ENCODE measurements around the gene FBN1.

DNA sequence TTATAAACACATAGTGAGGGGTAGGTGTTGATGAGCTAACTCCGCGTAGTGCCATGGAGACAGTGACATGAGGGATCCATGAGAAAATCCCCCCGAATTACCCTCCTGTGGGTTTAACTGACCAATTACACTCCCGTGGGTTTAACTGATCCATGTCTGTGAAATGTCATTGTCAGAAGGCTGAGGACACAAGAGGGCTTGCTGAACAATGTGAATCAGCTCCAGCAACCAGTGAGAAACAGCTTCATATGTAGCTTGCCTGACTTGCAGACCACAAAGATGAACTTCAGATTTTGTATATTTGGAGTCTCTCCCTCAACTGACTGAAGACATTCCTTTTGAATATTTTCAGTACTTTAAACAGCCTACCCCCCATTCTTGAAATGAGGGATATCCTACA is 144.9 kb downstream of the FBN1 start:
- TF ChIP-seq PATZ1 (CRISPR knock-in tag; IDR thresholded peaks at IDR 0.05; ENCODE audit: borderline replicate concordance) (no peak), GLIS3 (CRISPR knock-in tag; IDR thresholded peaks at IDR 0.05) (no peak), CSDC2 (CRISPR knock-in tag; IDR thresholded peaks at IDR 0.05) (no peak), ZC3H10 (CRISPR knock-in tag; IDR thresholded peaks at IDR 0.05) (no peak), RARB (CRISPR knock-in tag; IDR thresholded peaks at IDR 0.05) (no peak)
- TF ChIP-seq, protein P1, sequence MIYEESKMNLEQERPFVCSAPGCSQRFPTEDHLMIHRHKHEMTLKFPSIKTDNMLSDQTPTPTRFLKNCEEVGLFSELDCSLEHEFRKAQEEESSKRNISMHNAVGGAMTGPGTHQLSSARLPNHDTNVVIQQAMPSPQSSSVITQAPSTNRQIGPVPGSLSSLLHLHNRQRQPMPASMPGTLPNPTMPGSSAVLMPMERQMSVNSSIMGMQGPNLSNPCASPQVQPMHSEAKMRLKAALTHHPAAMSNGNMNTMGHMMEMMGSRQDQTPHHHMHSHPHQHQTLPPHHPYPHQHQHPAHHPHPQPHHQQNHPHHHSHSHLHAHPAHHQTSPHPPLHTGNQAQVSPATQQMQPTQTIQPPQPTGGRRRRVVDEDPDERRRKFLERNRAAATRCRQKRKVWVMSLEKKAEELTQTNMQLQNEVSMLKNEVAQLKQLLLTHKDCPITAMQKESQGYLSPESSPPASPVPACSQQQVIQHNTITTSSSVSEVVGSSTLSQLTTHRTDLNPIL (CRISPR knock-in tag; IDR thresholded peaks at IDR 0.05; ENCODE audit: low read depth) = no peak
